Osteocyte (in vitro differentiated cells): ENCODE data around the gene TADA2A. TPM values are rescaled to one million over a fixed set of nuclear protein-coding genes. Genes with fewer than 3 reads are reported as not detected.

Experiments
- DNase-seq: peaks from one replicate; pipeline ENCODE4 v3.0.0; 2021; ENCODE audit warnings: mixed read lengths; ENCODE audit not compliant: unreplicated experiment; ENCODE audit errors: extremely low spot score
- H3K27ac Mint-ChIP-seq: one replicate; pipeline ENCODE4 v1.8.0; 2021; ENCODE audit warnings: mild to moderate bottlenecking, mixed read lengths; ENCODE audit not compliant: unreplicated experiment
- H3K27me3 Mint-ChIP-seq: one replicate; pipeline ENCODE4 v1.8.0; 2021; ENCODE audit warnings: mixed read lengths; ENCODE audit not compliant: unreplicated experiment
- H3K36me3 Mint-ChIP-seq: one replicate; pipeline ENCODE4 v1.8.0; 2021; ENCODE audit warnings: mixed read lengths; ENCODE audit not compliant: unreplicated experiment
- H3K4me1 Mint-ChIP-seq: one replicate; pipeline ENCODE4 v1.8.0; 2021; ENCODE audit warnings: mixed read lengths; ENCODE audit not compliant: unreplicated experiment
- H3K4me3 Mint-ChIP-seq: one replicate; pipeline ENCODE4 v1.8.0; 2021; ENCODE audit warnings: mild to moderate bottlenecking, moderate library complexity, mixed read lengths; ENCODE audit not compliant: unreplicated experiment
- H3K9me3 Mint-ChIP-seq: one replicate; pipeline ENCODE4 v1.8.0; 2021; ENCODE audit warnings: mixed read lengths; ENCODE audit not compliant: unreplicated experiment
- CTCF ChIP-seq: fragments of 200-600 bp; sonication (generic); IDR thresholded peaks from 2 replicates; pipeline ENCODE4 v1.5.0; 2021; ENCODE audit warnings: antibody characterized with exemption, mild to moderate bottlenecking, moderate library complexity
- total RNA-seq: library from RNA; stranded (reverse); gene quantifications from 2 replicates; pipeline ENCODE4 v1.2.1, GENCODE V29; 2021

Gene TADA2A
- total RNA-seq, 1 donor from 2014 or later = 20.4 TPM

GRCh38 chr17:37480427-37480826, 73.7 kb downstream of the TADA2A start:
- H3K27me3 Mint-ChIP-seq = no peaks in the 10 kb centered on the region
- no peak for DNase-seq
- H3K9me3 Mint-ChIP-seq = no peaks in the 10 kb centered on the region
- H3K4me3 Mint-ChIP-seq = no peak overlapping the region
- peaks cover 34% of the 10 kb centered on the region for H3K4me1 Mint-ChIP-seq
- H3K27ac Mint-ChIP-seq = no peak overlapping the region
- no peak for TF ChIP-seq CTCF
- peaks cover 32% of the 10 kb centered on the region for H3K36me3 Mint-ChIP-seq

GRCh38 chr17:37481001-37481665, 74.4 kb downstream of the TADA2A start:
- Mint-ChIP-seq H3K4me1 (peaks cover 27% of the 10 kb centered on the region), H3K4me3 (no peak overlapping the region), H3K36me3 (peaks cover 26% of the 10 kb centered on the region), H3K9me3 (no peaks in the 10 kb centered on the region), H3K27me3 (no peaks in the 10 kb centered on the region), H3K27ac (no peak overlapping the region)
- TF ChIP-seq CTCF = no peak
- no peak for DNase-seq

- Mint-ChIP-seq H3K27me3 (no peaks in the 10 kb centered on the region), H3K27ac (peak overlapping the region; percentile 70), H3K4me3 (no peak overlapping the region), H3K9me3 (no peaks in the 10 kb centered on the region), H3K36me3 (peaks cover 14% of the 10 kb centered on the region), H3K4me1 (peaks cover 25% of the 10 kb centered on the region)
- TF ChIP-seq CTCF = no peak
- no peak for DNase-seq
Measured at GRCh38 chr17:37483311-37484039, 76.8 kb downstream of the TADA2A start.

GRCh38 chr17:37485938-37486570, 79.4 kb downstream of the TADA2A start:
- Mint-ChIP-seq H3K27ac (no peak overlapping the region), H3K4me3 (no peak overlapping the region), H3K4me1 (peaks cover 40% of the 10 kb centered on the region), H3K36me3 (no peaks in the 10 kb centered on the region), H3K9me3 (no peaks in the 10 kb centered on the region), H3K27me3 (no peaks in the 10 kb centered on the region)
- DNase-seq = no peak
- TF ChIP-seq CTCF = no peak

- Mint-ChIP-seq H3K9me3 (no peaks in the 10 kb centered on the region), H3K4me3 (peak overlapping the region; percentile 89), H3K36me3 (no peaks in the 10 kb centered on the region), H3K27ac (peak overlapping the region; percentile 93), H3K4me1 (peaks cover 55% of the 10 kb centered on the region), H3K27me3 (no peaks in the 10 kb centered on the region)
- no peak for TF ChIP-seq CTCF
- DNase-seq = no peak
Measured at GRCh38 chr17:37488009-37488604, 81.4 kb downstream of the TADA2A start.
